Body of pancreas (tissue), 4 donors: ENCODE results near the gene KLC3. TPM values are rescaled to one million over a fixed set of nuclear protein-coding genes. Genes with fewer than 3 reads are reported as not detected.

Source experiments
- ATAC-seq: fragments of 150-250 bp; one replicate; pipeline ENCODE4 v1.9.1; 2016
- DNase-seq, 4 donors: peaks; one replicate each; pipeline ENCODE4 v3.0.0-alpha.2; 2019
- H3K27ac ChIP-seq, 4 donors: fragments of 200-600 bp; sonication (generic); 1 replicate in 3 of 4; 2 replicates in 1 of 4; pipeline versions ENCODE4 v1.5.1 to v1.6.1; 2016 to 2019; ENCODE audit warnings: mild to moderate bottlenecking in 1 of 4, mixed read lengths in 1 of 4, moderate library complexity in 1 of 4
- H3K27me3 ChIP-seq, 2 donors: fragments of 200-600 bp; sonication (generic); one replicate each; pipeline ENCODE4 v1.6.0; 2016; ENCODE audit warnings: mild to moderate bottlenecking in 1 of 2
- H3K36me3 ChIP-seq, 2 donors: fragments of 200-600 bp; sonication (generic); replicated peaks in 1 of 2; 2 replicates each; pipeline ENCODE4 v1.5.1; 2016; ENCODE audit warnings: low read depth in 2 of 2; ENCODE audit not compliant: insufficient read depth in 1 of 2
- H3K4me1 ChIP-seq: fragments of 200-600 bp; sonication (generic); one replicate; pipeline ENCODE4 v1.6.0; 2016
- H3K4me3 ChIP-seq, 2 donors: fragments of 200-600 bp; sonication (generic); 1 replicate in 1 of 2; 2 replicates in 1 of 2; pipeline ENCODE4 v1.5.1; 2016 to 2019
- H3K9me3 ChIP-seq, 3 donors: fragments of 200-600 bp; sonication (generic); 1 replicate in 2 of 3; 2 replicates in 1 of 3; pipeline ENCODE4 v1.5.1; 2016
- CTCF ChIP-seq, 7 experiments: fragments of 450-650 bp in 4 of 7; fragments of 200-600 bp in 3 of 7; sonication (generic) in 3 of 7; IDR thresholded peaks; one replicate each; pipeline ENCODE4 v1.5.1; 2016 to 2019; ENCODE audit warnings: antibody characterized with exemption in 7 of 7
- POLR2A ChIP-seq, 3 donors: fragments of 450-650 bp; IDR thresholded peaks; one replicate each; pipeline ENCODE4 v1.6.1; 2016; ENCODE audit warnings: antibody characterized with exemption in 3 of 3, mild to moderate bottlenecking in 2 of 3
- WGBS, 2 donors: methylation state at CpG; one replicate each; pipeline ENCODE4 v1.1.5; 2017; 5-methylcytosine and 5-hydroxymethylcytosine counted together
- intact Hi-C: fragments of 100-400 bp; cut with DNase I; formaldehyde crosslinking; loops from one replicate; pipeline ENCODE4 v1.15.1; 2023
- total RNA-seq, 2 donors: library from RNA; depleted of rRNA; stranded (reverse); fragments of >200 nt; gene quantifications; one replicate each; pipeline ENCODE4 v1.1.0, GENCODE V29; 2016

The KLC3 gene
- total RNA-seq, 2 donors from 2014 or later = 1.3 to 11.7 TPM

GRCh38 chr19:45395821-45396617, 55.5 kb downstream of the KLC3 start:
- no peak for DNase-seq

DNA sequence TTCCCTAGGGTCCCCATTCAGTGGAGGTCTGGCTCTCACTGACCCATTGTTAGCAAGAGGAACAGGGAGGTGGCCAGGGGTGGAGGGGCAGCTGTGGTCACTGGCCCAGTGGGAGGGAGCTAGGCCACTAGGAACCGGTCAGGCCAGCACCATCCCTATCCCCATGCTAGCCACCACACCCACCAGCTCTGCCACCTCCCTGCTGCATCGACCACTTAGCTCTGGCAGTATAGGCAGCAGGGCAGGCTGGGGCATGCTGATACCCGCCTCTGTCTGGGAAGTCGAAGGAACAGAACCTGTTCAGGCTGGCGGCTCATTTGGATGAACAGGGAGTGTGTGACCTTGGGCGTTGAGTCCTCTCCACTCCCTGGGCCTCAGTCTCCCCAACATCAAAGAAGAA, 59.6 kb downstream of the KLC3 start:
- WGBS, 2 donors = 67 to 85% methylated on average over 3 to 6 of the region's 6 CpGs
- no peak for TF ChIP-seq POLR2A (IDR thresholded peaks at IDR 0.05)
- no peak for TF ChIP-seq CTCF (IDR thresholded peaks at IDR 0.05)
- peaks cover 35% of the 10 kb centered on the region for H3K4me1 ChIP-seq
- H3K9me3 ChIP-seq = no peaks in the 10 kb centered on the region
- no peak for DNase-seq
- intact Hi-C loops = no loop called here
- peaks cover 0 to 3% of the 10 kb centered on the region in 2 donors for H3K36me3 ChIP-seq
- no peak for ATAC-seq
- H3K27ac ChIP-seq = no peak overlapping the region
- H3K4me3 ChIP-seq = no peak overlapping the region
- H3K27me3 ChIP-seq = no peaks in the 10 kb centered on the region

More at GRCh38 chr19:45395821-45396617, 55.5 kb downstream of the KLC3 start:
- intact Hi-C loops = no loop called here
- peaks cover 7% of the 10 kb centered on the region for H3K4me1 ChIP-seq
- 78 to 87% methylated on average over 30 to 45 of the region's 59 CpGs for WGBS, 2 donors
- peaks cover 0 to 3% of the 10 kb centered on the region in 2 donors for H3K36me3 ChIP-seq
- H3K4me3 ChIP-seq = no peak overlapping the region
- H3K27ac ChIP-seq = no peak overlapping the region
- no peak for ATAC-seq
- TF ChIP-seq POLR2A (IDR thresholded peaks at IDR 0.05) (no peak), CTCF (IDR thresholded peaks at IDR 0.05) (no peak)
- no peaks in the 10 kb centered on the region for H3K9me3 ChIP-seq
- H3K27me3 ChIP-seq = no peaks in the 10 kb centered on the region

Other genes starting within 250 kb of the KLC3 start
- gene PPP1R37, start 247.6 kb upstream of the KLC3 start, total RNA-seq = 10 to 100 TPM; 16.6 to 49.8 TPM
- gene NKPD1, start 179.8 kb upstream of the KLC3 start, total RNA-seq = not detected
- 1 to 10 TPM in 1 of 2 donors, not detected in 1; 8.3 TPM for gene TRAPPC6A, start 162.5 kb upstream of the KLC3 start, total RNA-seq
- 10 to 100 TPM in 1 of 2 donors, 1 to 10 TPM in 1; 4.9 to 12.5 TPM for gene BLOC1S3, start 162.0 kb upstream of the KLC3 start, total RNA-seq
- gene EXOC3L2, start 95.3 kb upstream of the KLC3 start, total RNA-seq = 1 to 10 TPM; 4.2 to 6.9 TPM
- gene MARK4, start 89.5 kb upstream of the KLC3 start, total RNA-seq = 10 to 100 TPM in 1 of 2 donors, 1 to 10 TPM in 1; 9.2 to 12.5 TPM
- not detected for gene CKM, start 17.9 kb upstream of the KLC3 start, total RNA-seq
- 10 to 100 TPM in 1 of 2 donors, 1 to 10 TPM in 1; 7.8 to 29.3 TPM for gene ERCC2, start 29.8 kb downstream of the KLC3 start, total RNA-seq
- 10 to 100 TPM; 26.4 to 32.9 TPM for gene PPP1R13L, start 64.3 kb downstream of the KLC3 start, total RNA-seq
- 1 to 10 TPM; 1.8 to 2.0 TPM for gene POLR1G, start 65.9 kb downstream of the KLC3 start, total RNA-seq
- 10 to 100 TPM; 91.3 to 97.9 TPM for gene ERCC1, start 83.2 kb downstream of the KLC3 start, total RNA-seq
- 10 to 100 TPM in 1 of 2 donors, 1 to 10 TPM in 1; 4.2 to 84.7 TPM for gene FOSB, start 127.2 kb downstream of the KLC3 start, total RNA-seq
- gene RTN2, start 156.3 kb downstream of the KLC3 start, total RNA-seq = 1 to 10 TPM; 2.9 to 5.6 TPM
- gene PPM1N, start 157.7 kb downstream of the KLC3 start, total RNA-seq = not detected
- 10 to 100 TPM; 27.0 to 29.7 TPM for gene VASP, start 166.7 kb downstream of the KLC3 start, total RNA-seq
- gene OPA3, start 244.1 kb downstream of the KLC3 start, total RNA-seq = 10 to 100 TPM in 1 of 2 donors, 1 to 10 TPM in 1; 4.2 to 22.7 TPM